Muscle of leg (tissue), 11 donors: ENCODE data around the gene HRAS. TPM values are rescaled to one million over a fixed set of nuclear protein-coding genes. Genes with fewer than 3 reads are reported as not detected.

Experiments used
- DNase-seq: peaks from one replicate; pipeline ENCODE4 v3.0.0; 2013
- H3K27ac ChIP-seq: one replicate; pipeline ENCODE4 v1.5.1; 2013; ENCODE audit warnings: mild to moderate bottlenecking, low read length, control low read depth
- H3K27me3 ChIP-seq: one replicate; pipeline ENCODE4 v1.6.1; 2013; ENCODE audit warnings: low read length; ENCODE audit not compliant: control insufficient read depth, insufficient read depth
- H3K36me3 ChIP-seq: one replicate; pipeline ENCODE4 v1.6.1; 2013; ENCODE audit warnings: low read length; ENCODE audit not compliant: control insufficient read depth, insufficient read depth
- H3K4me1 ChIP-seq: one replicate; pipeline ENCODE4 v1.6.1; 2013; ENCODE audit warnings: low read length; ENCODE audit not compliant: control insufficient read depth, insufficient read depth
- H3K4me3 ChIP-seq: one replicate; pipeline ENCODE4 v1.5.1; 2013; ENCODE audit warnings: low read length, control low read depth
- H3K9me3 ChIP-seq: replicated peaks from 2 replicates; pipeline ENCODE4 v1.6.1; 2013; ENCODE audit warnings: low read depth, low read length; ENCODE audit not compliant: control insufficient read depth
- WGBS: methylation state at CpG from one replicate; pipeline ENCODE4 v1.1.5; 2013; ENCODE audit warnings: missing lambda C conversion rate; ENCODE audit not compliant: insufficient coverage; 5-methylcytosine and 5-hydroxymethylcytosine counted together
- polyA plus RNA-seq, 8 donors: library from polyadenylated mRNA; unstranded; fragments of 120-200 nt; gene quantifications; one replicate each; pipeline versions ENCODE4 v1.2.1 to v1.2.3, GENCODE V29; 2013; ENCODE audit warnings: inconsistent platforms in 1 of 8, low replicate concordance in 1 of 8; ENCODE audit not compliant: insufficient read length in 8 of 8, insufficient read depth in 1 of 8
- total RNA-seq: library from RNA; stranded (reverse); fragments of 120-200 nt; gene quantifications from one replicate; pipeline ENCODE4 v1.2.4, GENCODE V29; 2013

Gene HRAS
- total and polyA plus RNA-seq, 9 donors = 78.8 to 143 (median 118) TPM

DNA sequence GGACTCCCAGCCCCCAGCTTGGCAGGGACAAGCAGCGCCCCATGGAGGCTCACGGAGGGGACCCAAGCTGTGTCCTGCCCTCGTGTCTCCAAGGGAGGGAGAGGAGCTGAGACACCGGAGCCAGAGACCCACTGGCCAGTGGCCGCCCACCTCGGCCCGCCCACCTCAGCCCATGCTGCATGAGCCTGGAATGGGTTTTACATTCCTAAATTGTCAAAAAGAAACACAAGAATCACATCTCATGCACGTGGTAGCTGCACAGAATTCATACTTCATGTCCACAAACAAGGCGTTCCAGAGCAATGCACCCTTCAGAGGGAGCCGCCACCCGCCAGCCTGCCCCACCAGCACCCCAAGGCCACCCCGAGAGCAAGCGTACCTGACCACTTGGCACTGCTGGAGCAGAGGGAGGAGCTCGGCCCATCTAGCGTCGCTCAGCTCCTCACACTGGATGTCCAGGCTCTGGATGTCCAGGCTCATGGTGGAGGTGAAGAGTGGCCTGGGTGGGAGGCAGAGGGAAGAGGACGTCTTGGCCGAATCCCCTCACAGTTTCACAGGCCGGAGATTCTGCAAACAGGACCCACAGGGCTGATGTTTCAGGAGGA lies 33.6 kb downstream of the HRAS start:
- H3K4me1 ChIP-seq = peaks cover 34% of the 10 kb centered on the region
- H3K36me3 ChIP-seq = peaks cover 55% of the 10 kb centered on the region
- DNase-seq = no peak
- H3K4me3 ChIP-seq = no peak overlapping the region
- H3K9me3 ChIP-seq = no peaks in the 10 kb centered on the region
- H3K27me3 ChIP-seq = no peaks in the 10 kb centered on the region
- 81% methylated on average over 9 of the region's 19 CpGs for WGBS
- no peak overlapping the region for H3K27ac ChIP-seq

DNA sequence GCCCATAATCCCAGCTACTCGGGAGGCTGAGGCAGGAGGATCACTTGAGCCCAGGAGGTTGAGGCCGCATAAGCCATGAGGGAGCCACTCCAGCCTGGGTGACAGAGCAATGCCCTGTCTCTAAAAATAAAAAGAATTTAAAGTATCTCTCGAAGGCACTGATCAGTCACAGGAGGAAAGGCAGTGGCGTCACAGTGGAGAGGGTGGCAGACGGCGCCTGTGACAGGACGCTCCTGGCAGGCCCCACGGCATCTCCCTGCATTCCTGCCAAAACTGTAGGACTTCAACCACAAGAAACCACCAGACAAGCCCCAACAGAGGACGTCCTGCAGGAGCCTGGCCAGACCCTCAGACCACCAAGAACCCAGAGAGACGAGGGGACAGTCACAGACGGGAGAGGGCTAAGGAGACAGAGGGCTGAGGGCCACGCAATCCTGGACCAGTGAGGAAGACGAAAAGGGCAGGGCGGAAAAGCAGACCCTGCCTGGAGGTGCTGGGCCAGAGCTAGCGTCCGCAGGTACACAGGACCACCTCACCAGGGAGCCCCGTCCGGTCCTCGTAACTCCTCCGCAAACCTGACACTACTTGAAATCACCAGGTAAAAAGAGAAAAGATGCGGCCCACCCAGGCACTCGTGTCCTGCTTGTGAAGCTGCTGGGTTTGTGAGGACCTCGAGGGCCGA lies 34.2 kb downstream of the HRAS start:
- peaks cover 58% of the 10 kb centered on the region for H3K36me3 ChIP-seq
- no peak overlapping the region for H3K27ac ChIP-seq
- no peaks in the 10 kb centered on the region for H3K9me3 ChIP-seq
- 95% methylated on average over 17 of the region's 24 CpGs for WGBS
- no peak for DNase-seq
- peaks cover 34% of the 10 kb centered on the region for H3K4me1 ChIP-seq
- H3K4me3 ChIP-seq = no peak overlapping the region
- H3K27me3 ChIP-seq = no peaks in the 10 kb centered on the region

DNA sequence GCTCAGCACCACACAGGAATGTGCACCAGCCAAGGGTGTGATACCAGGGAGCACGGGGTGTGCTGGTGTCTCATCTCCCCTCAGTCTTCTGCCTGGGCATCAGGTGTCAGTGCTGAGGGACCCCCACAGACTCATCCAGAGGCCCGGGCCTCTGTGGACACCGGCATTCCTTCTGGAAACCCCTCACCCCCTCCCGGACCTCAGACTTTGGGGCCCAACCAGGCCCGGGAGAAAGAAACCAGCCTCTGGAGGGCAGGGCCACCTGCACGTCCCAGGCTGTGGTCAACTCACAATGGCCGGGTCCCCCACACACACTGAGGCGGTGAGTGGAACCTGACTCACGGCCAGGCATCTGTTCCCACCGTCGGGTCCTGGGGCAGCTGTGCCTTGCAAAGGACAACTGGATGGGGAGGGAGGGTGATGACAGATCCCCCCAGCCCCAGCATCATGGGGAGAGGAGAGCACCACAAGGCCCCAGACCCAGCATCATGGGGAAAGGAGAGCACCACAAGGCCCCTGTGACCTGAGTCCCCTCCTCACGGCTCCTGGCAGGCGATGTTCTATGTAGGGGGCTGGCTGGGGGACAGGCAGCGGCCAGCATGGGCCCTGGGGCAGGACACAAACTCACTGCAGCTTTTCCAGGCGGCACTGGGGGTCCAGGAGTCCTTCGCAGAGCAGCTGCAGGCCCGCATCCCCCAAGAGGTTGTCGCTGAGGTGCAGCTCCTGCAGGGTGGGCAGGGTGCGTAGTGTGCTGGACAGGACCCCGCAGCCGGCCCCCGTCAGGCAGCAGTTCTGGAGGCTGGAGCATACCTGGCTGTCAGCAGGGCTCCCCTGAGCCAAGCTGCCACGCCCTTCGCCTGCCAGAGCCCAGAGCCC lies 35.9 kb downstream of the HRAS start:
- no peak overlapping the region for H3K4me3 ChIP-seq
- no peaks in the 10 kb centered on the region for H3K27me3 ChIP-seq
- H3K9me3 ChIP-seq = no peaks in the 10 kb centered on the region
- peaks cover 29% of the 10 kb centered on the region for H3K4me1 ChIP-seq
- H3K36me3 ChIP-seq = peaks cover 70% of the 10 kb centered on the region
- no peak overlapping the region for H3K27ac ChIP-seq
- WGBS = 88% methylated on average over 18 of the region's 24 CpGs
- no peak for DNase-seq

DNA sequence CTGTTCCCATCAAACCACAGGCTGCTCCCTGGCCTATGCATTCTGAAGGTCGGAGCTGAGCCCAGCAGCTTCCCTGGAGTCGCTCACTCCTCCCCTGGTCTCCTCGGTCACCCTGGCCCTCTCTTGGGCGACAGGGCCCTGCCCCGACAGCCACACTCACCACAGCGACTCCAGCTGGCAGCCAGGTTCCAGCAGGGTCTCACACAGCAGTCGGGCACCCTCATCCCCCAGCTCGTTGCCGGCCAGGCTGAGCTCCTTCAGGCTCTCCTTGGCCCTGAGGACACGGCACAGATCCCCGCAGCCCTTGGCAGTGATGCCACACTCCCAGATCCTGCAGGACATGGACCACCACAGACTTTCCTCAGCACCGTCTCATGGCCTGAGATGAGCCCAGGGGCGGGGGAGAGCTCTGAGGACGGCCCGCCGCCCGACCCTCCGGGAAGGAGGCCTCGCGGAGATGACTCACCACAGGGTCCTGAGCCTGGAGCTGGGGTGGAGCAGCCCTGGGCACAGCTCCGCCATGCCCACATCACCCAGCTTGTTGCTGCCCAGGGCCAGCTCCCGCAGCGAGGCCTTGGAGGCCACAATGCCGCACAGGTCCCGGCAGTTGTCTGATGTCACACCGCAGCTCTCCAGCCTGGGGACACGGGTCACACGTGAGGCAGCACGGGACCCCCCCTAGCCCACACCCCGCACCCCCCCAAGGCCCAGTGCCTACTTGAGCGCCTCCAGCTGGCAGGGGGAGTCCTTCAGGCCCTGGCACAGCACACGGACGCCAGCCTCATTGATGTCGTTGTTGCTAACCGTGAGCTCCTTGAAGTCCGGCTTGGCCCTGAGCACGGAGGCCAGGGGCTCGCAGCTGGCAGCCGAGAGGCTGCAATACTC lies 36.8 kb downstream of the HRAS start:
- H3K9me3 ChIP-seq = no peaks in the 10 kb centered on the region
- peaks cover 25% of the 10 kb centered on the region for H3K4me1 ChIP-seq
- no peak for DNase-seq
- H3K27ac ChIP-seq = no peak overlapping the region
- 95% methylated on average over 36 of the region's 39 CpGs for WGBS
- no peak overlapping the region for H3K4me3 ChIP-seq
- H3K27me3 ChIP-seq = no peaks in the 10 kb centered on the region
- peaks cover 75% of the 10 kb centered on the region for H3K36me3 ChIP-seq

DNA sequence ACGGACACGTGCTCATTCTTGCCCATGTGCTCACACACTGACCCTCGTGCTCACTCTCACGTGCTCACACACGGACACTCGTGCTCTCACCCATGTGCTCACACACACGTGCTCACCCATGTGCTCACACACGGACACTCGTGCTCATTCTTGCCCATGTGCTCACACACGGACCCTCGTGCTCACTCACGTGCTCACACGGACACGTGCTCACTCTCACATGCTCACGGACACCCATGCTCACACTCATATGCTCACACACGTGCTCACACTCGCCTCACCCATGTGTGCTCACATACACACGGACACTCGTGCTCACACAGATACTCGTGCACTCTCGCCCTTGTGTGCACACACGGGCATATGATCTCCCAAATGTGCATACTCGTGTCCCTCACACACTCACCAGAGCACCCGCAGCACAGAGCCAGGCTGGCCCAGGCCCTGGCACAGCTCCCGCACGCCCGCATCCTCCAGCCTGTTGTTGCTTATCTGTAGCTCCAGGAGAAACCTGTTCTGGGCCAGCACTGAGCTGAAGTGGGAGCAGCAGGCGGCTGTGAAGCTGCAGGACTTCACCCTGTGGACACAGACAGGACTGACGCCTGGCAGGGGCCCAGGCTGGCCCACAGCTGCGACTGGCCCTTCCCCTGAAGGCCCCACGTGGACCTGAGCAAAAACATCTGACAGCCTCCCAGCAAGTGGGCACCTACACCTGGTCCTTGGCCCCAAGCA lies 37.6 kb downstream of the HRAS start:
- H3K27ac ChIP-seq = no peak overlapping the region

DNA sequence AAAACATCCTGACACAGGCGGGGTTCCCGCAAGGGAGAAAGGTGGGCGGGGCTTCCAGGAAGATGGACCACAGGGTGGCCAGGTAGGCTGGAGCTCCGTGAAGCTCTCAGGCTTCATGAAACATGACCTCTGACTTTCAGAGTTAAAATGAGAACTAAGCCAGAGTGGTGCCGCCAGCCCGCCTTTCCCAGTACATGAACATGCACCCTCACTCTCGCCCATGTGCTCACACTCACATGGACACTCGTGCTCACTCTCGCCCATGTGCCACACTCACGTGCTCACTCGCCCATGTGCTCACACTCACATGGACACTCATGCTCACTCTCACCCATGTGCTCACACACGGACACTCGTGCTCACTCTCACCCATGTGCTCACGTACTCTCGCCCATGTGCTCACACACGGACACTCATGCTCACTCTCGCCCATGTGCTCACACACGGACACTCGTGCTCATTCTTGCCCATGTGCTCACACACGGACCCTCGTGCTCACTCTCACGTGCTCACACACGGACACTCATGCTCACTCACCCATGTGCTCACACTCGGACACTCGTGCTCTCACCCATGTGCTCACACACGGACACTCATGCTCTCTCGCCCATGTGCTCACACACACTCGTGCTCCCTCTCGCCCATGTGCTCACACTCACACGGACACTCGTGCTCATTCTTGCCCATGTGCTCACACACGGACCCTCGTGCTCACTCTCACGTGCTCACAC lies 38.4 kb downstream of the HRAS start:
- no peaks in the 10 kb centered on the region for H3K9me3 ChIP-seq
- H3K4me3 ChIP-seq = no peak overlapping the region
- DNase-seq = no peak
- no peak overlapping the region for H3K27ac ChIP-seq
- peaks cover 15% of the 10 kb centered on the region for H3K4me1 ChIP-seq
- peaks cover 84% of the 10 kb centered on the region for H3K36me3 ChIP-seq
- H3K27me3 ChIP-seq = no peaks in the 10 kb centered on the region
- 95% methylated on average over 33 of the region's 34 CpGs for WGBS

More for the DNA sequence above, 37.6 kb downstream of the HRAS start:
- H3K27me3 ChIP-seq = no peaks in the 10 kb centered on the region
- H3K9me3 ChIP-seq = no peaks in the 10 kb centered on the region
- 96% methylated on average over 27 of the region's 31 CpGs for WGBS
- no peak overlapping the region for H3K4me3 ChIP-seq
- DNase-seq = no peak
- peaks cover 83% of the 10 kb centered on the region for H3K36me3 ChIP-seq
- peaks cover 22% of the 10 kb centered on the region for H3K4me1 ChIP-seq

DNA sequence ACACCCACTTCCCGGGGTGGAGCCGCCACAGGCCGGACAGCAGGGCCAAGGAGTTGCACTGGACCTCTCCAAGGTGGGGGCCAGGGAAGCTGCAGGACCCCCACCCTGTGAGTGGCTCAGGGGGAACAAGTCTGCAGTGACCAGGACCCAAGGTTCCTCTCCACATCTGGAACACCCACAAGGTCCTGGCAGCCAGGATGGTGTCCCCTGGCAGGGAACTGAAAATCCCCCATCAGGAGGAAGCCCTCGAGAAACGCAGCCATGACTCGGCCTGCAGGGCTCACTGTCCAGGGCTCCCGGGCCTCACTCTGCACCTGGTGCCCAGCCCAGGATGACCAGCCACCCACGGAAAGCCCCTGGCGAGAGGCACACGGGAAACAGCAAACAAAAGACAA lies 39.8 kb downstream of the HRAS start:
- H3K27me3 ChIP-seq = no peaks in the 10 kb centered on the region
- H3K36me3 ChIP-seq = peaks cover 80% of the 10 kb centered on the region
- H3K9me3 ChIP-seq = no peaks in the 10 kb centered on the region
- DNase-seq = no peak
- WGBS = 80% methylated on average over 2 of the region's 10 CpGs
- peaks cover 15% of the 10 kb centered on the region for H3K4me1 ChIP-seq
- H3K4me3 ChIP-seq = no peak overlapping the region
- peak overlapping the region; percentile 74 for H3K27ac ChIP-seq

DNA sequence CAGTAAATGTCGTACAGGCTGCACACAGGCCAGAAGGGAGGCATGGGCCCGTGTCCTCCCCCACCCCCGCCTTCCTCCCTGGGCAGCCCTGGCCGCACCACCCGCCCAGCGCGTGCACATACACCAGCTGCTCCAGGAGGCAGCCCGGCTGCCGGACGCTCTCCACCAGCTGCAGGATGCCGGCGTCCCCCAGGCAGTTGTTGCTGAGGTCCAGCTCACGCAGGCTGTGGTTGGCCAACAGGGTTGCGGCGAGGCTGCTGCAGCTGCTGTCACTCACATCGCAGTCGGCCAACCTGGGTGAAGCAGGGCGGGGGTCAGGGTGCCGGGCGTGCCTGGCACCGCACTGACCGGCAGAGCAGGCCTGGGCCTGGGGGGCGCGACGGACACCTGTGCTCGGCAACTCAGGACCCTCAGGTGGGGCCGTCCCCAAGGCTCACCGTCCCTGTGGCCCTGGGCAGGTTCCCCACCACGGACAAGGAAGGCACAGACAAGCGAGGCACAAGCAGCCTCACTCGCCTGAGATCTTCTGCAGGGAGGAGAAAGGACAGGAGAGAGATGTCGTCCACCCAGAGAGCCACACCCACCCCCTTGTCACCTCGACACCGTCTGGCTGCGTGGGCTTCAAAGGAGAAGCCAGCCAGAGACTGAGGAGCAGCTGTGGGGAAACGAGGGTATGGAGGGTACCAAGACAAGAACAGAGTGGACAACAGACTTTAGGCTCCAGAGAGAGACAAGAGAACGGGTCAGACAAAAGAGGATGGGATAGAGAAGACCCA lies 40.4 kb downstream of the HRAS start:
- DNase-seq = peak; percentile 71
- WGBS = 73% methylated on average over 25 of the region's 37 CpGs

More for the DNA sequence above, 40.4 kb downstream of the HRAS start:
- Histone ChIP-seq H3K4me3 (no peak overlapping the region), H3K27me3 (no peaks in the 10 kb centered on the region), H3K9me3 (no peaks in the 10 kb centered on the region), H3K27ac (peak overlapping the region; percentile 74), H3K36me3 (peaks cover 80% of the 10 kb centered on the region), H3K4me1 (peaks cover 15% of the 10 kb centered on the region)
